ENCODE measurements around the gene PPP1R8.

The PPP1R8 gene

GRCh38 chr1:27894521-27894920 is 63.9 kb downstream of the PPP1R8 start:
- DNase-seq (ENCODE audit: low spot score): no peak
